ENCODE measurements around the gene LRRFIP2. TPM values are rescaled to one million over a fixed set of nuclear protein-coding genes. Genes with fewer than 3 reads are reported as not detected.
"Not testable (repeated sequence)": the region's sequence is repeated elsewhere in the genome, so short reads cannot be mapped to it uniquely, and the experiment has no call there.

LRRFIP2 gene
- total RNA-seq, 1 experiment from 2014 or later: 48.4 TPM

- DNase-seq (ENCODE audit: low read depth): no peak
Observed at GRCh38 chr3:37067577-37067976, 106.8 kb downstream of the LRRFIP2 start.

GRCh38 chr3:37064747-37065146, 109.6 kb downstream of the LRRFIP2 start:
- no peak for DNase-seq (ENCODE audit: low read depth)

DNA sequence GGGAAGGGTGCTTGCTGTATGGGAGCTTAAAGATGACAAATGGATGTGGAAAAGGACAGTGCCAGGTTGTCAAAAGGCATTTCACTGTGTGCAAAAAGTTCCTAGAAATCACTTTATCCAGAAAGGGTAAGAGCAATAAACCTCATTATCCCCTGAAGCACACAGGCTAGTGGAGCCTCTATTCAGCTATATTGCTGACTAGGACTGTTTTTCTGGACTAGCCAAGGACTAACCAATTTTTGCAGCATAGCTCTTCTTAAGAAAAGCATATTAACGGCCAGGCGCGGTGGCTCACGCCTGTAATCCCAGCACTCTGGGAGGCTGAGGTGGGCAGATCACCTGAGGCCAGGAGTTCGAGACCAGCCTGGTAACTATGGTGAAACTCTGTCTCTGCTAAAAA, 116.3 kb downstream of the LRRFIP2 start:
- DNase-seq (ENCODE audit: low read depth): no peak

DNA sequence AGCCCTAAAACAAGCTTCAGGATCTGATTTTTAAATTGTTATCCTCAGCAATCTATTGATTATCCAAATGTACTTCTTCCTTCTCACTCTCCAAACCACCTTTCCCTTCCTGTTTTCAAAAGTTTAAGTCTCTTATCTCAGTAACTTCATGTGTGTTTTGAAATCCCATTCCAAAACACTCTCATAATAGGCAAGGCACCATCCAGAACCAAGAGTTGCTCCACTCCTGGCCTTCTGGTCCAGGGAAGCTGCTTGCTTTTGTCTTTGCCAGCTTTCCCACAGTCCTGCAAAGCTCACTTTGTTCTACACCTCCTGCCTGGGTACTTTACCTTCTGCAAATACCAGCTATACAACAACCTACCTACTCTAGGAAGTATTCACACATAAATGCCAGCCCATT, 117.6 kb downstream of the LRRFIP2 start:
- DNase-seq (ENCODE audit: low read depth): no peak

DNA sequence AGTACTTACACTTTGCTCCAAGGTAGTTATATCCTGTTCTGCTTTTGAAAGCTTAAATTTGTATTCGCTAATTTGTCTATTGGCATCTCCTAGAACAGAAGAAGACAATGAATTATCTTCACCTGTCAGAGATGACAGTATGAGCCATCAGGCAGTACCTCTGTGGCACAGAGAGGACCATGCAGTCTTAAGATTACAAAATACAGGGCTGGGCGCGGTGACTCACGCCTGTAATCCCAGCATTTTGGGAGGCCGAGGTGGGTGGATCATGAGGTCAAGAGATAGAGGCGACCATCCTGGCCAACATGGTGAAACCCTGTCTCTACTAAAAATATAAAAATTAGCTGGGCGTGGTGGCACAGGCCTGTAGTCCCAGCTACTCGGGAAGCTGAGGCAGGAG, 119.3 kb downstream of the LRRFIP2 start:
- DNase-seq (ENCODE audit: low read depth): peak; percentile 9

DNA sequence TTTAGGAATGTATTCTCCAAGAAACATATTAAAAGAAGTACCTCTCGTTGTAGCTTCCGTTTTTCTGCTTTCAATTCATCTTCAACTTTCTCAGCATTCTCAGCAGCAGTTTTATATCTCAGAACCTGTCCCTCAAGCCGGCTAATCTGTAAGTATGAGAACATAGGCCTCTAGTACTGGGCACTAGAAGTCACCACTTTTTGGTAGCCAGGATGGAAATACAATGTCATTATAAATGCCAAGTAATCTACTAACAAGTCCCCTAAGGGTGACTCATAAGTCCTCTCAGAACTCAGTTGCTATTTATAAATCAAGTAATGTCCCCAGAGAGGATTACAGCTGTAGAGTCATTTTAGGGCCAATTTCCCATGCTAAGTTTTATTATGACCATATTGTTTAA, 120.0 kb downstream of the LRRFIP2 start:
- DNase-seq (ENCODE audit: low read depth): peak; percentile 87

- DNase-seq (ENCODE audit: low read depth): peak; percentile 36
Observed at GRCh38 chr3:37053753-37054152, 120.6 kb downstream of the LRRFIP2 start.

DNA sequence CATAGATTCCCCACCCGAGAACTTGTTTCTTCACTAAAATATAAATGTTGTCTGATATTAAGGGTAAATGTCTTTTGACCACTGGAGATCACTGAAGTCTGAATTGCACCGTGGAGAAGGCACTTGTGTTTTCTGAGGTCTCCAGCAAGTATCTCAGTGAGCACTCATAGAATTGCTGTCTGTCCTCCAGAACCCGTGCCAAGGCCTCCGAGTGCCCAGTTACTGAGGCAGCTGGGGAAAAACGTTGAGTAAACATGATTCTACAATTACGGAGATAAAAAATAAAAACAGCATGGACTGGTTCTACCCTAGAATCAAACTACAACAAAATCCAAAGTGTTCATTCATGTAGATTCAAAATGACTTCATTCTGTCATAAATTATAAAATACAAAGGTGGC, 121.0 kb downstream of the LRRFIP2 start:
- DNase-seq (ENCODE audit: low read depth): no peak

DNA sequence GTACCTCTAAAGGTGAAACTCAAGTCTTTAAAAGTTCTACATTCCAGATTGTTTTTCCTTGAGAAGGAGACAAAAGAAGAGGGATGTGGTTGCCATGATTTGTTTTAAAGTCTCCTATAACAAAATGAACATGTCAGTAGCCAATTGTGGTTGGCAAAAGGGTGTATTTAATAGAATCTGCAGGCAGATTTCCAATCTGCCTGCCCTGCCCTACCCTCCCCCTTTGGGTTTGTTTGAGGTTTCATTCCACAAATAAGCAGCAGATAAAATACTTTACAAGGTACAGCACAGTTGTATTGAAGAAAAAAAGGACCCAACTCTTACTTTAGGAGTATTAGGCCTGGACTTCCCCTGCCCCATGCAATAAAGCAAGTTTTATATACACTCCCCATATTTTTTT, 121.5 kb downstream of the LRRFIP2 start:
- DNase-seq (ENCODE audit: low read depth): peak; percentile 14

GRCh38 chr3:37050282-37050681, 124.1 kb downstream of the LRRFIP2 start:
- DNase-seq (ENCODE audit: low read depth): no peak

DNA sequence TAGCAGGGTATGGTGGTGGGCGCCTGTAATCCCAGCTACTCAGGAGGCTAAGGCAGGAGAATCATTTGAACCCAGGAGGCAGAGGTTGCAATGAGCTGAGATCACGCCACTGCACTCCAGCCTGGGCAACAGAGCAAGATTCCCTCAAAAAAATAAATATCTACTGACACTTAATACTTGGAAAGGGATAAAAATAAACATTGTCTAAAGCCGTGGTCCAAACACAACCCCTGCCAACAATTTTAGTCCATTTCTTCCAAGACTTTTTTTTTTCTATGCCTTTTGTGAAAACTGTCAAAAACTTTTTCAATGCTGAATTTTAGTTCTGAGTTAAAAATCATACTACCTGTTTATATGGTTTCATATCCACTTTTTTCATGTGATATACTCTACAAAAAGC, 131.7 kb downstream of the LRRFIP2 start:
- DNase-seq (ENCODE audit: low read depth): not testable (repeated sequence)

DNA sequence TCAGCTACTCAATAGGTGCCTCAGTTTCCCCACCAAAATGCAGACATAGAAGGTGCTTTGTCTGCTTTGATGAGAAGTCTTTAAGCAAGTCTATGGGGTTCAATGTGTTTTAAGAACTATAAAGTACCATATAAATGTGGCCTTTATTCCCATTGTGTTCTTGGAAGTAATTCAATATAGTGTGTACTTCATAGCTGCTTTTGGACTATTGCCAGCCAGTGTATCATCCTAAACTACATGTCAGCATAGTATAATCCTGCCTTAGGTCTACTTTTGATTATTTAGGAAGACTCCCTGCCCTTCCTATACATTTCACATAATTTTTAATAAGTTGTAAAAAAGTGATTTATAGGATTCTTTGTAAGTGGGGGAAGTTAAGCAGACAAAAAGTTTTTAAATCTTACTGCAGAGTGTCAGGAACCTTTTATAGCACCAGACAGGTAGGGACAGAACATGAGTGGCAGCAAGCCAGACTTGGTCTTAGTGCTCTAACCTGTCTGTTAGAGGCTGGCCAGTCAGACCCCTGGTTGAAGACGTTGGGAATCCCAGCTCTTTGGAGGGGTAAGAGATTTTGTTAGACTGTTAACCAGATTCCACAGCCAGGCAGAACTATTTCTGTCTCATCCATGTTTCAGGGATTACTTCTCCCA, 132.7 kb downstream of the LRRFIP2 start:
- no peak for DNase-seq (ENCODE audit: low read depth)

GRCh38 chr3:37040231-37040630, 134.2 kb downstream of the LRRFIP2 start:
- no peak for DNase-seq (ENCODE audit: low read depth)

GRCh38 chr3:37039161-37039846, 135.1 kb downstream of the LRRFIP2 start:
- DNase-seq (ENCODE audit: low read depth): no peak

DNA sequence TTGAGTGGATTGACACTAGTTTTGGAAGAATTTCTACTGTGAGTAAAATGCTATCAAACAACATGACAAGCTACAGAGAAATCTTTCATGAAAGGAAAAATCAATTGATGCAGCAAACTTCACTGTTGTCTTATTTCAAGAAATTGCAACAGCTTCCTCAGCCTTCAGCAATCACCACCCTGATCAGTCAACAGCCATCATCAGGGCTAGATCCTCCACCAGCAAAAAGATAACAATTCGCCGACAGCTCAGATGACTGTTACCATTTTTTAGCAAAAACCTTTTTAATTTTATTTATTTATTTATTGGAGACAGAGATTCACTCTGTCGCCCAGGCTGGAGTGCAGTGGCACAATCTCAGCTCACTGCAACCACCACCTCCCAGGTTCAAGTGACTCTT, 137.0 kb downstream of the LRRFIP2 start:
- DNase-seq (ENCODE audit: low read depth): no peak

GRCh38 chr3:37032961-37033360, 141.4 kb downstream of the LRRFIP2 start:
- DNase-seq (ENCODE audit: low read depth): no peak

GRCh38 chr3:37031096-37031682, 143.2 kb downstream of the LRRFIP2 start:
- no peak for DNase-seq (ENCODE audit: low read depth)

DNA sequence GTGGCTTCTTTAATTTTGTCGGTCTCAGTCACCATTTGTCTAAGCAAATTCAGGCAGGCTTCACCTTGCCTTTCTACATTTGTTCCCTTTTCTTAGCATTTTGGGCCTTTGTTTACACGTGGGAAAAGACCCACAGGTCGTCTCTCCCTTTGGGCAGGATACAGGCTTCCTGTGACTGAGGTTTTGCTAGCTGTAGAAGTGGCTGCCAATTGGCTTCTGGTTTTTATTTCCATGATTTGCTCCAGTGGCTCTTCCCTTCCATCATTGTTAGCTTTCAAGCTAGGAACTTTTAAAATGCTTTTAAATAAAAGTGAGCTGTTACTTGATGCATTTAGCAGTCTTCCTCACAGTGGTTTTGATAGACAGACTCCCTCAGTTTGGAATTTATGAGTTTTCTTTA, 143.8 kb downstream of the LRRFIP2 start:
- no peak for DNase-seq (ENCODE audit: low read depth)

- DNase-seq (ENCODE audit: low read depth): no peak
Observed at GRCh38 chr3:37029516-37030163, 144.7 kb downstream of the LRRFIP2 start.

DNA sequence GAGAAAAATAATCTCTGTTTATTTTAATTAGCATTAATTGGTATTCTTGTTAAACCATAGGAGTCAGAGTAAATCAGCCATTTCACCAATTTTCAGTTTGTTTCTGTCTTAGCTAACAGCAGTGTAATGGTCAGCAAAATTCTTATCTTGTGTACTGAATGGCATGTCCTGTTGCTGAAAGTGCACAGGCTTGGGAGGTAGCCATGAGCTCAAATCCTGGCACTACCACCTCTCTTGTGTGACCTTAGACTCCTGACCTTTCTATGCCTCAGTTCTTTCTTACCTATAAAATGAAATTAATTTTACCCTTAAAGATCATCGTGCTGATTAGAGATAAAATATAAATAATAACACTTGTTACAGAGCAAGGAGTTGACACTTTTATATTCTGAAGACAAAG, 145.3 kb downstream of the LRRFIP2 start:
- DNase-seq (ENCODE audit: low read depth): no peak

DNA sequence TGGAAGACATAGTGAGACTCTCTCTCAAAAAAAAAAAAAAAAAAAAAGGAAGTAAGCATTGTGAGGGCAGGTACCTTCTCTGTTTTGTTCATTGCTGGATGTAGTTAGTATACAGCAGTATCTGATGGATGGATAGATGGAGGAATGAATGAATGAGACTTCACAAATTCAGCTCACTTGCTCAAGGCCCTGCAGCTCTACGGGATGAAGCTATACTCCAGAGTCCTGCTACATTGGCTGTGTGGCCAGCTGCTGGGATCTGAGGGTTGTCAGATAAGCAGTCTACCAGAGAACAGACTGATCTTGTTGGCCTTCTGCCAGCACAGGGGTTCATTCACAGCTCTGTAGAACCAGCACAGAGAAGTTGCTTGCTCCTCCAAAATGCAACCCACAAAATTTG, 146.1 kb downstream of the LRRFIP2 start:
- DNase-seq (ENCODE audit: low read depth): no peak

DNA sequence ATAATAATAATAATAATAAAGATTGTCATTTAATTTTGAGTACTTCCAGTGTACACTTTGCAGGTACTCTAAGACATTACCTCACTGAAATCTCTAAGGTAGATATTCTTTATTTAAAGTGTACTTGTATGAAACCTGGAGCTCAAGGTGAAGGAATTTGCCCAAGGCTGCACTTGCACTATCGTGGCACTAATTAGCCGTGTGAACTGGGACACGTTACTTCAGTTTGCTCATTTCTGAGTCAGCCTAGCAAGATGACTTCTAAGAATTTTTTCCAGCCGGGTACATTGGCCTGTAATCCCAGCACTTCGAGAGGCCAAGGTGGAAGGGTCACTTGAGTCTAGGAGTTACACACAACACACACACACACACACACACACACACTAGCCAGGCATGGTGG, 147.5 kb downstream of the LRRFIP2 start:
- no peak for DNase-seq (ENCODE audit: low read depth)
